Keratinocyte (primary cell): Measurements from ENCODE around the gene ATP13A5.

ENCODE experiments used
- CTCF ChIP-seq, 3 experiments: IDR thresholded peaks in 1 of 3; conservative IDR thresholded peaks in 1 of 3; optimal IDR thresholded peaks in 1 of 3; 2 replicates in 2 of 3; 3 replicates in 1 of 3; pipeline versions ENCODE3 to v1.5.1; 2011; ENCODE audit warnings: low read length in 3 of 3, mild to moderate bottlenecking in 3 of 3, moderate library complexity in 2 of 3, control low read depth in 1 of 3, inconsistent platforms in 1 of 3; ENCODE audit not compliant: insufficient read depth in 2 of 3; ENCODE audit errors: extremely low read depth in 1 of 3
- EZH2 ChIP-seq: IDR thresholded peaks from one replicate; pipeline ENCODE4 v1.6.1; 2012; ENCODE audit warnings: inconsistent platforms, mild to moderate bottlenecking, low read length, moderate library complexity

GRCh38 chr3:193248848-193249468 lies 129.6 kb downstream of the ATP13A5 start:
- TF ChIP-seq CTCF (optimal IDR thresholded peaks at IDR 0.05 in 1 of 3, IDR thresholded peaks at IDR 0.05 in 1 of 3, conservative IDR thresholded peaks at IDR 0.05 in 1 of 3; ENCODE audit: extremely low read depth in 1 of 3, insufficient read depth in 2 of 3, low read length in 3 of 3) (no peak), EZH2 (no peak)
